ENCODE data around the gene RFX7.

DNA sequence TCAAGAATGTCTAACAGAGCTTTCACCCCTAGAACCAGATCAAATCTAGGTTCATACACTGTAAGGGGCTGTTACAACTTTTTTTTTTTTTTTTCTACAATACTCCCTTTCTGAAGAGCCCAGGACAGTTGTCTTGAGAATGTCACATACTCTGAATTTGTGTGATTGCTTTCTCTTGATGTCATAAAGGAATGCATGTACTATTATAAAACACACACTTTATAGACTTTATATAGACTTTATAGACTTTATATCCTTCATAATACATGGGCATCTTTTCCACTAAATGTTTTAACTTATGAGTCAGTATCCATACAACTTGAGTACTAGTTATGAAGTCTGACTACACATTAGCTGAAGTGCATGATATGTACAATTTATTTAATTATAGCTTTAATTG, 26.3 kb downstream of the RFX7 start:
- no peak for TF ChIP-seq POLR2A (IDR thresholded peaks at IDR 0.05; ENCODE audit: extremely low read depth, insufficient read length)
- TF ChIP-seq CTCF (IDR thresholded peaks at IDR 0.05; ENCODE audit: low read depth, low read length) = no peak
- TF ChIP-seq, protein P1, sequence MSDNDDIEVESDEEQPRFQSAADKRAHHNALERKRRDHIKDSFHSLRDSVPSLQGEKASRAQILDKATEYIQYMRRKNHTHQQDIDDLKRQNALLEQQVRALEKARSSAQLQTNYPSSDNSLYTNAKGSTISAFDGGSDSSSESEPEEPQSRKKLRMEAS (IDR thresholded peaks at IDR 0.05; ENCODE audit: low read depth, low read length) = no peak
- no peak for TF ChIP-seq MYC (IDR thresholded peaks at IDR 0.05; ENCODE audit: low read depth, low read length)

Data from NB4 (cell line).